OCI-LY1 (cell line): ENCODE measurements around the gene ECEL1.

ENCODE experiments used
- CTCF ChIP-seq: fragments of 200-600 bp; sonication (generic), shearing (Covaris generic); IDR thresholded peaks from 2 replicates; pipeline ENCODE4 v1.5.1; 2017; ENCODE audit warnings: mild to moderate bottlenecking, antibody characterized with exemption, low read length, moderate library complexity, mixed read lengths
- EZH2 ChIP-seq: fragments of 200-600 bp; sonication (generic), shearing (Covaris generic); IDR thresholded peaks from 2 replicates; pipeline ENCODE4 v1.8.0; 2017; ENCODE audit warnings: borderline replicate concordance, mixed run types, mild to moderate bottlenecking, antibody characterized with exemption, low read length, moderate library complexity, mixed read lengths

DNA sequence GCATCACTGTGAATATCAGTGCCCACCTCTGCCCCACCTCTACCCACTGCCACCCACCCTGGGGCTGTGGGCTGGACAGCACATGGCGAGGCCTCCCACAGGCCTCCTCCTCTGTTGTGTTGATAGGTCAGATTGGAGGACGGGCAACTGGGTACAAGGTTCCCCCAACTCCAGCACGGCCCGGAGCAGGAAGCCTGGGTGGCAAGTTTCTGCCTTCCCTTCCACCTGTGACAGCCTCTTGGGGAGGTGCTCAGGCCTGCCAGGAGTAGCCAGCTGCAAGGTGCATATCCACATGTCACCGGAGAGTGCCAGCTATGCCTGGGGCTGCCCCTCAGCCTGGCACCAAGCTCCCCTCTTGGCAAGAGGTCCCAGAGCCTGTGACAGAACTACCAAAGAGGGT is 6.9 kb upstream of the ECEL1 start:
- TF ChIP-seq EZH2 (no peak), CTCF (no peak)
